CD14-positive monocyte (primary cell): ENCODE measurements around the gene CHRNA1. TPM values are rescaled to one million over a fixed set of nuclear protein-coding genes. Genes with fewer than 3 reads are reported as not detected.

Source experiments
- DNase-seq, 3 donors: peaks; one replicate each; pipeline ENCODE4 v3.0.0-alpha.2; 2011 to 2022
- H2AFZ ChIP-seq: 2 replicates; pipeline ENCODE4 v1.6.0; 2012; ENCODE audit warnings: mild to moderate bottlenecking, low read depth, low read length, inconsistent platforms; ENCODE audit not compliant: insufficient read depth, poor library complexity, severe bottlenecking
- H3K27ac ChIP-seq, 2 donors: 1 replicate in 1 of 2; 2 replicates in 1 of 2; pipeline ENCODE4 v1.5.1; 2012 to 2013; ENCODE audit warnings: low read length in 2 of 2, control low read depth in 1 of 2, inconsistent platforms in 1 of 2, low read depth in 1 of 2, mild to moderate bottlenecking in 1 of 2
- H3K27me3 ChIP-seq, 2 donors: one replicate each; pipeline versions ENCODE4 v1.6.0 to v1.6.1; 2011 to 2013; ENCODE audit warnings: low read length in 2 of 2; ENCODE audit not compliant: control insufficient read depth in 2 of 2, insufficient read depth in 2 of 2
- H3K36me3 ChIP-seq, 2 donors: replicated peaks in 1 of 2; 1 replicate in 1 of 2; 2 replicates in 1 of 2; pipeline versions ENCODE4 v1.5.1 to v1.6.1; 2012 to 2013; ENCODE audit warnings: low read length in 2 of 2, control low read depth in 1 of 2, inconsistent platforms in 1 of 2, mild to moderate bottlenecking in 1 of 2; ENCODE audit not compliant: insufficient read depth in 2 of 2, control insufficient read depth in 1 of 2
- H3K4me1 ChIP-seq, 2 donors: 1 replicate in 1 of 2; 2 replicates in 1 of 2; pipeline versions ENCODE4 v1.5.1 to v1.6.1; 2012 to 2013; ENCODE audit warnings: low read length in 2 of 2, control low read depth in 1 of 2, inconsistent platforms in 1 of 2, mild to moderate bottlenecking in 1 of 2, moderate library complexity in 1 of 2; ENCODE audit not compliant: insufficient read depth in 2 of 2, control insufficient read depth in 1 of 2
- H3K4me2 ChIP-seq: replicated peaks from 2 replicates; pipeline ENCODE3; 2012; ENCODE audit warnings: low read length, moderate library complexity, mild to moderate bottlenecking; ENCODE audit not compliant: poor library complexity, severe bottlenecking; ENCODE audit errors: extremely low read depth
- H3K4me3 ChIP-seq, 3 experiments: fragments of 200-600 bp in 1 of 3; sonication (generic) in 1 of 3; replicated peaks in 1 of 3; 1 replicate in 2 of 3; 2 replicates in 1 of 3; pipeline ENCODE4 v1.5.1; 2011 to 2013; ENCODE audit warnings: low read length in 3 of 3, mild to moderate bottlenecking in 3 of 3, control low read depth in 2 of 3, low read depth in 2 of 3, inconsistent platforms in 1 of 3, moderate library complexity in 1 of 3
- H3K79me2 ChIP-seq: 2 replicates; pipeline ENCODE4 v1.6.0; 2012; ENCODE audit warnings: mild to moderate bottlenecking, control low read depth, inconsistent platforms, low read length, moderate library complexity; ENCODE audit not compliant: insufficient read depth
- H3K9ac ChIP-seq: 2 replicates; pipeline ENCODE4 v1.6.0; 2017; ENCODE audit warnings: low read length, mild to moderate bottlenecking; ENCODE audit not compliant: insufficient read depth, poor library complexity, severe bottlenecking
- H3K9me3 ChIP-seq, 2 donors: replicated peaks in 1 of 2; 1 replicate in 1 of 2; 2 replicates in 1 of 2; pipeline versions ENCODE4 v1.5.1 to v1.6.1; 2012 to 2013; ENCODE audit warnings: low read length in 2 of 2, control low read depth in 1 of 2; ENCODE audit not compliant: control insufficient read depth in 1 of 2, insufficient read depth in 1 of 2
- H4K20me1 ChIP-seq: 2 replicates; pipeline ENCODE4 v1.6.0; 2012; ENCODE audit warnings: mild to moderate bottlenecking, low read length, control low read depth, moderate library complexity; ENCODE audit not compliant: insufficient read depth
- H3K27ac Mint-ChIP-seq, 7 donors: one replicate each; pipeline ENCODE4 v1.8.0; 2020; ENCODE audit warnings: mild to moderate bottlenecking in 7 of 7, mixed read lengths in 7 of 7, moderate library complexity in 6 of 7, inconsistent platforms in 2 of 7
- H3K27me3 Mint-ChIP-seq, 3 donors: one replicate each; pipeline ENCODE4 v1.8.0; 2021 to 2022; ENCODE audit warnings: low read depth in 3 of 3, mild to moderate bottlenecking in 3 of 3, mixed read lengths in 3 of 3, moderate library complexity in 3 of 3, inconsistent platforms in 1 of 3
- H3K36me3 Mint-ChIP-seq, 2 donors: one replicate each; pipeline ENCODE4 v1.8.0; 2020; ENCODE audit warnings: mixed read lengths in 2 of 2, inconsistent platforms in 1 of 2, mild to moderate bottlenecking in 1 of 2
- H3K4me1 Mint-ChIP-seq: one replicate; pipeline ENCODE4 v1.8.0; 2020; ENCODE audit warnings: mild to moderate bottlenecking, mixed read lengths
- H3K4me3 Mint-ChIP-seq, 2 donors: one replicate each; pipeline ENCODE4 v1.8.0; 2020; ENCODE audit warnings: mild to moderate bottlenecking in 2 of 2, mixed read lengths in 2 of 2, moderate library complexity in 1 of 2
- H3K9me3 Mint-ChIP-seq, 7 donors: one replicate each; pipeline ENCODE4 v1.8.0; 2020 to 2022; ENCODE audit warnings: mixed read lengths in 7 of 7, mild to moderate bottlenecking in 6 of 7, moderate library complexity in 6 of 7, inconsistent platforms in 2 of 7
- WGBS: methylation state at CpG from one replicate; pipeline ENCODE4 v1.1.5; 2013; ENCODE audit warnings: missing lambda C conversion rate; ENCODE audit not compliant: insufficient coverage; 5-methylcytosine and 5-hydroxymethylcytosine counted together
- intact Hi-C, 2 donors: fragments of 100-400 bp; cut with micrococcal nuclease; formaldehyde crosslinking; loops; one replicate each; pipeline versions ENCODE4 v1.15.0 to v1.15.1; 2023
- polyA plus RNA-seq, 3 donors: library from polyadenylated mRNA; depleted of rRNA in 1 of 3; unstranded in 2 of 3; stranded (reverse) in 1 of 3; fragments of 300-500 nt in 2 of 3; fragments of >200 nt in 1 of 3; fragmentation: Illumina TruSeq in 2 of 3; gene quantifications; 1 replicate in 2 of 3; 2 replicates in 1 of 3; pipeline ENCODE4 v1.2.3, GENCODE V29; 2012 to 2021
- TF ChIP-seq, protein P1 (sequence below): fragments of 200-600 bp; IDR thresholded peaks from one replicate; pipeline ENCODE4 v1.8.0; 2022; ENCODE audit warnings: antibody characterized with exemption, mild to moderate bottlenecking

The CHRNA1 gene
- polyA plus RNA-seq, 3 donors: not detected

DNA sequence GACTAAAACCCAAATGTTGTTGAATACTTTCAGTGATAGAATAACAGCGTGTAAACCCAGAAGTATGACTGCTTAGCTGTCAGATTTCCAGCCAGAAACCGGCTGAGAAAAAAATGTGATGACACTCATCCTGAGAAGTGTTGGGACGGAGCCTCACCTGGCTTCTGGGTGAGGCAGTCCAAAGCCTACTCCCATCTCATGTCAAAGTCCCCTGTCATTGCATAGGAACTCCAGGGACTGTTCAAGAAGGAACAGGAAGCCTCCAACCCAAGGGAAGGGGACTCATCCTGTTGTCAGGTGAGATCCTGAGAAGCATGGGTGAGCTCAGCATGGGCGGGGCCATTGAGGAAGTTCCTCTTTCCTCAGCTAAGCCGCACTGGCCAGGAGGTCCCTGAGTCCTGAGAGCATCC, 11.3 kb upstream of the CHRNA1 start:
- Histone ChIP-seq H3K36me3 (no peaks in the 10 kb centered on the region), H2AFZ (no peak overlapping the region), H3K9ac (no peak overlapping the region), H3K9me3 (no peaks in the 10 kb centered on the region), H3K27me3 (no peaks in the 10 kb centered on the region), H3K4me1 (peaks cover 11 to 19% of the 10 kb centered on the region in 2 donors), H3K4me3 (no peak overlapping the region), H3K79me2 (no peaks in the 10 kb centered on the region), H4K20me1 (no peaks in the 10 kb centered on the region), H3K4me2 (no peak overlapping the region), H3K27ac (no peak overlapping the region)
- Mint-ChIP-seq H3K4me1 (peaks cover 35% of the 10 kb centered on the region), H3K27ac (peak overlapping the region in 2 of 7 donors; percentile 15 to 24), H3K36me3 (no peaks in the 10 kb centered on the region), H3K9me3 (no peaks in the 10 kb centered on the region), H3K27me3 (peaks cover 3 to 7% (median 6%) of the 10 kb centered on the region in 3 donors), H3K4me3 (no peak overlapping the region)
- intact Hi-C loops: no loop called here
- TF ChIP-seq, protein P1, sequence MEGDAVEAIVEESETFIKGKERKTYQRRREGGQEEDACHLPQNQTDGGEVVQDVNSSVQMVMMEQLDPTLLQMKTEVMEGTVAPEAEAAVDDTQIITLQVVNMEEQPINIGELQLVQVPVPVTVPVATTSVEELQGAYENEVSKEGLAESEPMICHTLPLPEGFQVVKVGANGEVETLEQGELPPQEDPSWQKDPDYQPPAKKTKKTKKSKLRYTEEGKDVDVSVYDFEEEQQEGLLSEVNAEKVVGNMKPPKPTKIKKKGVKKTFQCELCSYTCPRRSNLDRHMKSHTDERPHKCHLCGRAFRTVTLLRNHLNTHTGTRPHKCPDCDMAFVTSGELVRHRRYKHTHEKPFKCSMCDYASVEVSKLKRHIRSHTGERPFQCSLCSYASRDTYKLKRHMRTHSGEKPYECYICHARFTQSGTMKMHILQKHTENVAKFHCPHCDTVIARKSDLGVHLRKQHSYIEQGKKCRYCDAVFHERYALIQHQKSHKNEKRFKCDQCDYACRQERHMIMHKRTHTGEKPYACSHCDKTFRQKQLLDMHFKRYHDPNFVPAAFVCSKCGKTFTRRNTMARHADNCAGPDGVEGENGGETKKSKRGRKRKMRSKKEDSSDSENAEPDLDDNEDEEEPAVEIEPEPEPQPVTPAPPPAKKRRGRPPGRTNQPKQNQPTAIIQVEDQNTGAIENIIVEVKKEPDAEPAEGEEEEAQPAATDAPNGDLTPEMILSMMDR: no peak
- peak in 2 of 3 donors; percentile 3 to 39 for DNase-seq
- WGBS: 45% methylated on average over 3 of the region's 5 CpGs

DNA sequence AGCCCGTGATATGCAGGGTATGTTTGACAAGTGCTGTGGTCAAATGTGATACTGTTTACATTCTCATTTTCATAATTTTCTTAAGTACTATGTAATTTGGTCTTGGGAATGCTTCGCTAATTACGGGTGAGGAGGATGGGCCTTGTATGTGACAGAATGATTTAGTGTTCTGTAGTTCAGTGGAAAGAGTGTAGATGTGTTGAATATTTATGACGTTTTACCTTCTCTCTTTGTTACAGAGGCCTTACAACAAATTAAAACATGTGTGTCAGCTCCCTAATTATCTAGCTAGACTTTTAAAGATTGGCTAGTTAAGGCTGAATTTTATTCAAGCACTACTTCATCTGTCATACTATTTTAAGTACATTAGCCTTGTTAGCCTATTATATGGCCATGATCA, 10.6 kb upstream of the CHRNA1 start:
- TF ChIP-seq, protein P1: no peak
- H3K36me3 ChIP-seq: no peaks in the 10 kb centered on the region
- H3K9me3 Mint-ChIP-seq: no peaks in the 10 kb centered on the region
- H3K4me3 Mint-ChIP-seq: no peak overlapping the region
- H3K4me2 ChIP-seq: no peak overlapping the region
- peak overlapping the region in 1 of 7 donors; percentile 58 for H3K27ac Mint-ChIP-seq
- H2AFZ ChIP-seq: no peak overlapping the region
- H3K9me3 ChIP-seq: no peaks in the 10 kb centered on the region
- peaks cover 35% of the 10 kb centered on the region for H3K4me1 Mint-ChIP-seq
- no peaks in the 10 kb centered on the region for H4K20me1 ChIP-seq
- no CpG with 5 or more reads among the region's 4 CpGs for WGBS
- no peak overlapping the region for H3K9ac ChIP-seq
- no peak overlapping the region for H3K4me3 ChIP-seq
- DNase-seq: no peak
- no peaks in the 10 kb centered on the region for H3K79me2 ChIP-seq
- no peaks in the 10 kb centered on the region for H3K27me3 ChIP-seq
- peaks cover 11 to 19% of the 10 kb centered on the region in 2 donors for H3K4me1 ChIP-seq
- peaks cover 3 to 8% (median 5%) of the 10 kb centered on the region in 3 donors for H3K27me3 Mint-ChIP-seq
- intact Hi-C loops: no loop called here
- H3K27ac ChIP-seq: no peak overlapping the region
- no peaks in the 10 kb centered on the region for H3K36me3 Mint-ChIP-seq
